Natural killer cell (primary cell): ENCODE data around the gene PRRG2. TPM values are rescaled to one million over a fixed set of nuclear protein-coding genes. Genes with fewer than 3 reads are reported as not detected.

Experiments used
- ATAC-seq, 3 donors: fragments of 150-1000 bp in 2 of 3; fragments of 200-7000 bp in 1 of 3; cut with Tn5 transposase; 1 replicate in 1 of 3; 2 replicates in 2 of 3; pipeline ENCODE4 v1.10.0; 2021; ENCODE audit warnings: mild to moderate bottlenecking in 2 of 3, moderate library complexity in 2 of 3
- DNase-seq, 2 donors: peaks; one replicate each; pipeline versions ENCODE4 v3.0.0 to v3.0.0-alpha.2; 2013 to 2021; ENCODE audit warnings: mixed read lengths in 1 of 2
- H3K27ac ChIP-seq: one replicate; pipeline ENCODE4 v1.5.1; 2013; ENCODE audit warnings: mild to moderate bottlenecking, low read length
- H3K27me3 ChIP-seq: one replicate; pipeline ENCODE4 v1.6.1; 2013; ENCODE audit warnings: low read length; ENCODE audit not compliant: control insufficient read depth, insufficient read depth
- H3K36me3 ChIP-seq: one replicate; pipeline ENCODE4 v1.6.1; 2013; ENCODE audit warnings: low read length; ENCODE audit not compliant: control insufficient read depth, insufficient read depth
- H3K4me1 ChIP-seq: one replicate; pipeline ENCODE4 v1.6.1; 2013; ENCODE audit warnings: low read length; ENCODE audit not compliant: control insufficient read depth, insufficient read depth
- H3K4me3 ChIP-seq: one replicate; pipeline ENCODE4 v1.5.1; 2013; ENCODE audit warnings: low read length
- H3K9me3 ChIP-seq: one replicate; pipeline ENCODE4 v1.6.1; 2013; ENCODE audit warnings: low read length; ENCODE audit not compliant: control insufficient read depth, insufficient read depth
- H3K27ac Mint-ChIP-seq, 2 donors: one replicate each; pipeline ENCODE4 v1.8.0; 2022; ENCODE audit warnings: mild to moderate bottlenecking in 2 of 2, mixed read lengths in 2 of 2, moderate library complexity in 1 of 2
- H3K27me3 Mint-ChIP-seq, 2 donors: one replicate each; pipeline ENCODE4 v1.8.0; 2022; ENCODE audit warnings: low read depth in 2 of 2, mixed read lengths in 2 of 2
- H3K36me3 Mint-ChIP-seq: one replicate; pipeline ENCODE4 v1.8.0; 2022; ENCODE audit warnings: mixed read lengths
- H3K4me1 Mint-ChIP-seq, 2 donors: one replicate each; pipeline ENCODE4 v1.8.0; 2022; ENCODE audit warnings: mixed read lengths in 2 of 2
- H3K4me3 Mint-ChIP-seq: one replicate; pipeline ENCODE4 v1.8.0; 2022; ENCODE audit warnings: mild to moderate bottlenecking, moderate library complexity, mixed read lengths
- H3K9me3 Mint-ChIP-seq, 2 donors: one replicate each; pipeline ENCODE4 v1.8.0; 2022; ENCODE audit warnings: mixed read lengths in 2 of 2
- WGBS: methylation state at CpG from one replicate; pipeline ENCODE4 v1.1.7; 2013; ENCODE audit warnings: missing lambda C conversion rate; ENCODE audit not compliant: insufficient coverage; 5-methylcytosine and 5-hydroxymethylcytosine counted together
- intact Hi-C: fragments of 100-400 bp; cut with micrococcal nuclease; formaldehyde crosslinking; loops from one replicate; pipeline ENCODE4 v1.14.2; 2022
- total RNA-seq, 4 donors: library from RNA; stranded (reverse); fragments of 120-200 nt in 1 of 4; gene quantifications; one replicate each; pipeline versions ENCODE4 v1.2.3 to v1.2.4, GENCODE V29; 2013 to 2022
- TF ChIP-seq, protein P1 (sequence below): fragments of 200-600 bp; IDR thresholded peaks from one replicate; pipeline ENCODE4 v1.8.0; 2022; ENCODE audit warnings: antibody characterized with exemption

Gene PRRG2
- total RNA-seq, 3 donors from 2014 or later (not counting 1 experiment from before 2014, with no cell fraction given), result 0.39 to 0.56 TPM; not detected in 1

DNA sequence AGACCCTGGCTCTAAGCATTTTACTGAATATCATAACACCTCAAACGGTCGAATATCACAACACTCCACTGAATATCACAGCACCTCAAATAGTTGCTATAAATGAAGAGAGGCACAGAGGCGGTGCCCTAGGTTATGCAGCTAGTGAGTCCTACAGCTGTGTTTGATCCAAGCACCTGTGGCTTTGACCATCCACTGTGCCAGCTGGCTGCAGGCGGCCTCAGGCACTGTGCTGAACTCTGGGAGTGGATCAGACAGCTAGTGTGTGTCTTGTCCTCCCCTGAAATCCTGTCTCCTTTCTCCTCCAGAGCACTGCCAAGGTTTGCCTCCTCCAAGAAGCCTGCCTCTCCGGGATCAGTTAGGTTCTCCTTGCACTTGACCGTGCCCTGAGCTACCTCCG is 8.1 kb upstream of the PRRG2 start:
- TF ChIP-seq, protein P1, sequence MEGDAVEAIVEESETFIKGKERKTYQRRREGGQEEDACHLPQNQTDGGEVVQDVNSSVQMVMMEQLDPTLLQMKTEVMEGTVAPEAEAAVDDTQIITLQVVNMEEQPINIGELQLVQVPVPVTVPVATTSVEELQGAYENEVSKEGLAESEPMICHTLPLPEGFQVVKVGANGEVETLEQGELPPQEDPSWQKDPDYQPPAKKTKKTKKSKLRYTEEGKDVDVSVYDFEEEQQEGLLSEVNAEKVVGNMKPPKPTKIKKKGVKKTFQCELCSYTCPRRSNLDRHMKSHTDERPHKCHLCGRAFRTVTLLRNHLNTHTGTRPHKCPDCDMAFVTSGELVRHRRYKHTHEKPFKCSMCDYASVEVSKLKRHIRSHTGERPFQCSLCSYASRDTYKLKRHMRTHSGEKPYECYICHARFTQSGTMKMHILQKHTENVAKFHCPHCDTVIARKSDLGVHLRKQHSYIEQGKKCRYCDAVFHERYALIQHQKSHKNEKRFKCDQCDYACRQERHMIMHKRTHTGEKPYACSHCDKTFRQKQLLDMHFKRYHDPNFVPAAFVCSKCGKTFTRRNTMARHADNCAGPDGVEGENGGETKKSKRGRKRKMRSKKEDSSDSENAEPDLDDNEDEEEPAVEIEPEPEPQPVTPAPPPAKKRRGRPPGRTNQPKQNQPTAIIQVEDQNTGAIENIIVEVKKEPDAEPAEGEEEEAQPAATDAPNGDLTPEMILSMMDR, result no peak
- Mint-ChIP-seq H3K4me3 (no peak overlapping the region), H3K9me3 (no peaks in the 10 kb centered on the region), H3K36me3 (no peaks in the 10 kb centered on the region), H3K27ac (peak overlapping the region in 1 of 2 donors; percentile 43), H3K4me1 (peaks cover 15 to 28% of the 10 kb centered on the region in 2 donors), H3K27me3 (no peaks in the 10 kb centered on the region)
- over 99% methylated on average over 7 of the region's 7 CpGs for WGBS
- ATAC-seq, result no peak
- no peak for DNase-seq
- intact Hi-C loops, result no loop called here
- H3K4me1 ChIP-seq, result peaks cover 28% of the 10 kb centered on the region
- no peak overlapping the region for H3K27ac ChIP-seq
- H3K9me3 ChIP-seq, result no peaks in the 10 kb centered on the region
- H3K4me3 ChIP-seq, result no peak overlapping the region
- peaks cover 18% of the 10 kb centered on the region for H3K36me3 ChIP-seq
- H3K27me3 ChIP-seq, result no peaks in the 10 kb centered on the region

DNA sequence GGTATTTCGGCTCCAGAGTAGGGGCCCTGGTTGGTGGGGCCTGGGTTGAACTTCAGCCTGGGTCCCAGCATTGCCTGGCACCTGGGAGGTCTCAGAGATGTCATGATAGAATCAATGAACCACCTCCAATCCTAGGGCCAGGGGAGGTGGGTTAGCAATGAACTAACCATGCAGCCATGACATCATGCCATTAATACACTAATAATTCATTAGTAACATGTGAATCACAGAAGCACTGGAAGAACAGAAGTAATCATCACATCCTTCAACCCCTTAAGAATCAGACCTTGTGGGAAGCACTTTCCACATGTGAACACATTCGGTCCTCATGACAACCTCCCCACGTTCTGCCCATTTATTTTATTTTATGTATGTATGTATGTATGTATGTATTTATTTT is 7.7 kb upstream of the PRRG2 start:
- DNase-seq (no peak), ATAC-seq (no peak)
- H3K27me3 ChIP-seq, result no peaks in the 10 kb centered on the region
- H3K27ac ChIP-seq, result no peak overlapping the region
- intact Hi-C loops, result no loop called here
- H3K4me1 ChIP-seq, result peaks cover 24% of the 10 kb centered on the region
- no peaks in the 10 kb centered on the region for H3K9me3 ChIP-seq
- peaks cover 11 to 27% of the 10 kb centered on the region in 2 donors for H3K4me1 Mint-ChIP-seq
- peak overlapping the region in 1 of 2 donors; percentile 43 for H3K27ac Mint-ChIP-seq
- 100% methylated on average over 1 of the region's 3 CpGs for WGBS
- H3K4me3 Mint-ChIP-seq, result no peak overlapping the region
- H3K27me3 Mint-ChIP-seq, result no peaks in the 10 kb centered on the region
- TF ChIP-seq, protein P1, result no peak
- no peak overlapping the region for H3K4me3 ChIP-seq
- H3K9me3 Mint-ChIP-seq, result no peaks in the 10 kb centered on the region
- H3K36me3 ChIP-seq, result peaks cover 18% of the 10 kb centered on the region
- H3K36me3 Mint-ChIP-seq, result no peaks in the 10 kb centered on the region

DNA sequence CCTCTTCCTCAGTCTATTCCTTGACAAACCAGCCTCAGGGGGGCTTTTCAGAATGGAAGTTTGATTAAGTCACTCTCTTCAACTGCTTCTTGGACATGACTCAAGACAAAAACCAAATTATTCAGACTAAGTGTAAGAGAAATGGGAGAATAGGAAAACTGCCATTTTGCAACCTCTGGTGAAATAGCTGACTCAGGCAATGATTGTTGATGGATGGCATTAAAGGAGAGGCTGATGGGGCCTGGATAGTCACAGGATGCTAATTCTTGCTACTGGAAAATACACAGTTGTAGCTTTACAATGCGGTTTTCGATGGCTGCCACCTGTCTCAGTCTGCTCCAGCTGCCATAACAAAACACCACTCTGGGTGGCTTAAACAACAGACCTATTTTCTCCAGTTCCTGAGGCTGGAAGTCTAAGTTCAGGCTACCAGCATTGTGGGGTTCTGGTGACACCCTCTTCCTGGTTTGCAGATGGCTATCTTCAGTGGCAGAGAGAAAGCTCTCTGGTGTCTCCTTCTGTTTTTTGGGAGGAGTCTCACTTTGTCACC is 6.8 kb upstream of the PRRG2 start:
- Histone ChIP-seq H3K27ac (no peak overlapping the region), H3K4me1 (peaks cover 15% of the 10 kb centered on the region), H3K36me3 (peaks cover 18% of the 10 kb centered on the region), H3K9me3 (no peaks in the 10 kb centered on the region), H3K4me3 (no peak overlapping the region), H3K27me3 (no peaks in the 10 kb centered on the region)
- TF ChIP-seq, protein P1, result no peak
- Mint-ChIP-seq H3K4me3 (no peak overlapping the region), H3K4me1 (peaks cover 13 to 27% of the 10 kb centered on the region in 2 donors), H3K27me3 (no peaks in the 10 kb centered on the region), H3K36me3 (no peaks in the 10 kb centered on the region), H3K9me3 (no peaks in the 10 kb centered on the region), H3K27ac (no peak overlapping the region)
- ATAC-seq (no peak), DNase-seq (no peak)
- 96% methylated on average over 2 of the region's 2 CpGs for WGBS
- intact Hi-C loops, result no loop called here

DNA sequence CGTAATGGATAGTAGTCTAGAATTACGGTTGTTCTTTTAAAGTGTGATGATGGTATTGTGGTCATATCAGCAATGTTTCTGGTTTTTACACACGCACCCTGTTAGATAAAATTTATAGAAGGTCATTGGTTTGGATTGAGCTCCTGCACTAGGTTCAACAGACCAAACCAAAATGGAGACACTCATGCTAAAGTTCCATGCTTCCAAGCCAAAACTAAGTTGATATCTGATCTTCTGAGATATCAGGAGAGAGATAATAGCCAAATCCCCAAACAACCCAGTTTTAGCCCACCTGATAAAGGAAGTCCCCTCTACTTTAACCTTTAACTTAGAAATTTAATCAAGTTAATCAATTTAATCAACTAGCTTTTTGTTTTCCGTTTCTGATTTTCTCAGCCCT is 1.9 kb upstream of the PRRG2 start:
- Mint-ChIP-seq H3K36me3 (no peaks in the 10 kb centered on the region), H3K9me3 (no peaks in the 10 kb centered on the region), H3K4me3 (peak overlapping the region; percentile 96), H3K27me3 (no peaks in the 10 kb centered on the region), H3K27ac (peak overlapping the region in 1 of 2 donors; percentile 89), H3K4me1 (peaks cover 21 to 32% of the 10 kb centered on the region in 2 donors)
- Histone ChIP-seq H3K4me1 (peaks cover 14% of the 10 kb centered on the region), H3K27me3 (no peaks in the 10 kb centered on the region), H3K27ac (no peak overlapping the region), H3K9me3 (no peaks in the 10 kb centered on the region), H3K4me3 (no peak overlapping the region), H3K36me3 (peaks cover 13% of the 10 kb centered on the region)
- intact Hi-C loops, result no loop called here
- WGBS, result 79% methylated on average over 4 of the region's 4 CpGs
- TF ChIP-seq, protein P1, result no peak
- DNase-seq (no peak), ATAC-seq (no peak)
